T-helper 2 cell treated with Interferon-gamma antibody and Interleukin-4, amounts not matched to agents 100 ng/mL and 5 ng/mL, for 36 hours (primary cell): ENCODE measurements around the gene MFSD8. TPM values are rescaled to one million over a fixed set of nuclear protein-coding genes. Genes with fewer than 3 reads are reported as not detected.
"Not testable (repeated sequence)": the region's sequence is repeated elsewhere in the genome, so short reads cannot be mapped to it uniquely, and the experiment has no call there.

Experiments used
- intact Hi-C: fragments of 100-400 bp; cut with micrococcal nuclease; formaldehyde crosslinking; loops from one replicate; pipeline ENCODE4 v1.15.1; 2023
- total RNA-seq: library from RNA; stranded (reverse); gene quantifications from 2 replicates; pipeline ENCODE4 v1.2.3, GENCODE V29; 2022

Gene MFSD8
- 21.8 and 23.2 TPM in 2 replicates for total RNA-seq

GRCh38 chr4:127965062-127965802, at the start of gene MFSD8, which contains the start of gene ABHD18:
TSS of gene MFSD8 (minus strand) at chr4:127965173. CDS start at chr4:127965133, 40 bp downstream.
TSS of gene ABHD18 (plus strand) at chr4:127965406. CDS start at chr4:127982956, 17,550 bp downstream.
- intact Hi-C loops, result loop anchor here (1.0 to 2.0 kb wide), 8 partner anchors 32 to 1131 kb away; partner anchors contain the start of genes C4orf33, HSPA4L, LARP1B and PLK4

- intact Hi-C loops, result no loop called here
Observed at GRCh38 chr4:128009428-128009827, 44.5 kb upstream of the MFSD8 start.

GRCh38 chr4:128006592-128006991, 41.6 kb upstream of the MFSD8 start:
- intact Hi-C loops, result no loop called here

GRCh38 chr4:127997534-127998388, 32.8 kb upstream of the MFSD8 start:
- intact Hi-C loops, result loop anchor here (2.0 kb wide), 1 partner anchor 33 kb away; the partner anchor contains the start of genes ABHD18 and MFSD8

GRCh38 chr4:127996521-127996920, 31.5 kb upstream of the MFSD8 start:
- intact Hi-C loops, result loop anchor here (2.0 kb wide), 1 partner anchor 32 kb away; the partner anchor contains the start of genes ABHD18 and MFSD8

- intact Hi-C loops, result loop anchor here (2.0 kb wide), 1 partner anchor 31 kb away; the partner anchor contains the start of genes ABHD18 and MFSD8
Observed at GRCh38 chr4:127995776-127996175, 30.8 kb upstream of the MFSD8 start.

GRCh38 chr4:127993151-127993550, 28.2 kb upstream of the MFSD8 start:
- intact Hi-C loops, result no loop called here

- intact Hi-C loops, result no loop called here
Observed at GRCh38 chr4:127988638-127989037, 23.7 kb upstream of the MFSD8 start.

- intact Hi-C loops, result no loop called here
Observed at GRCh38 chr4:127985989-127986388, 21.0 kb upstream of the MFSD8 start.

- intact Hi-C loops, result no loop called here
Observed at GRCh38 chr4:127982445-127982844, 17.5 kb upstream of the MFSD8 start.

GRCh38 chr4:127978930-127979329, 14.0 kb upstream of the MFSD8 start:
- intact Hi-C loops, result no loop called here

GRCh38 chr4:127975121-127975770, 10.3 kb upstream of the MFSD8 start:
- intact Hi-C loops, result no loop called here

- intact Hi-C loops, result not testable (repeated sequence)
Observed at GRCh38 chr4:127970925-127971324, 6.0 kb upstream of the MFSD8 start.

GRCh38 chr4:127968586-127968985, 3.6 kb upstream of the MFSD8 start:
- intact Hi-C loops, result no loop called here

- intact Hi-C loops, result no loop called here
Observed at GRCh38 chr4:127967141-127967775, 2.3 kb upstream of the MFSD8 start.

GRCh38 chr4:127965803-127966175, 816 bp upstream of the MFSD8 start:
- intact Hi-C loops, result loop anchor here (1.0 to 2.0 kb wide), 8 partner anchors 31 to 1131 kb away; partner anchors contain the start of genes C4orf33, HSPA4L, LARP1B and PLK4

- intact Hi-C loops, result loop anchor here (1.0 to 2.0 kb wide), 8 partner anchors 32 to 1132 kb away; partner anchors contain the start of genes C4orf33, HSPA4L, LARP1B and PLK4
Observed at GRCh38 chr4:127964426-127965061, 429 bp downstream of the MFSD8 start.

GRCh38 chr4:127963633-127964398, 1.2 kb downstream of the MFSD8 start:
- intact Hi-C loops, result loop anchor here (2.0 kb wide), 2 partner anchors 33 to 1129 kb away; partner anchors contain the start of gene SCLT1

- intact Hi-C loops, result no loop called here
Observed at GRCh38 chr4:127959794-127960193, 5.2 kb downstream of the MFSD8 start.
